ENCODE data around the gene SERGEF. TPM values are rescaled to one million over a fixed set of nuclear protein-coding genes. Genes with fewer than 3 reads are reported as not detected.

Gene SERGEF
- total RNA-seq, 3 donors from 2014 or later = 23.6 to 45.0 (median 23.8) TPM

DNA sequence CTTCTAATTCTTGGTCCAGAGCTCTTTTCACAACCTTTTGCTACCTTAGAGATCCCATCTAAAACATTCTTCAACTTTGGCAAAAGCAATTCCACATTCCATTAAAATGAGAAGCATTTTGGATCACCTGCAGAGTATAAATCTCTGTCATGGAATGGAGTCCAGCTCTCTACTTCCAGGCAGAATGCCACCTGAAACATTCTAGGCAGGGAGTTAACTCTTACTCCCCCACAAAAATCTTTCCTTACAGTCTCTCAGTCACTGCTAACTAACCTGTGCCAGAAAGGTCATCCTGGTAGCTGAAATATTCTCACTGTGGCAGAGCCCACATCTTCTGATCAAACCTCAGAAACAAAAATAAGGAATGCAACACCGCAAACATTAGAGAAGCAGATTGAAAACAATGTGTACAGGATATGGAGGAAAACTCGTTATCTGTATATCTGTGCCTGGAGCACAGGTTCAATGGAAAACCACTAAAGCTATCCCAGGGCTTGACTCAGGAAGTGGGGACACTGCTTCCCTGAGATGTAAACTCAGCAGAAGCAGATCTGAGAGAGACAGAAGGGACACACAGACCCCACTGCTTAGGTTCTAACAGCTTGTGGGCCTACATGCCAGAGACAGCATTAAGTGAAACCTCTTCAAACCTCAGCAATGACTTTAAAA lies 199.3 kb downstream of the SERGEF start:
- intact Hi-C loops (cut with DNase I, micrococcal nuclease) = no loop called here

DNA sequence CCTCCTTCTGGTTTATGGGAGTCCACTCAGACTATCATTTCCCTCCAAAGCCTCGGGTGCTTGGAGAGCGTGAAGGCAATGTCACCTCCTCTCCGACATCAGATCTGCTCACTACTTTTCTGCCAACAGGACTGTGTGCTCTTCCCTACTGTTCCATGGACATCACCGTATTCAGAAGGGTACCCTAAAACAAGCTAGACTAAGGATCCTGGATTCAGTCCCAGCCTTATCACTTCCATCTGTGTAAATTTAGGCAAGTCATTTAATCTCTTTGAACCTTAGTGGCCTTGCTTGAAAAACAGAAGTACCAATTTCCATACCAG lies 200.0 kb downstream of the SERGEF start:
- Histone ChIP-seq H3K36me3 (ENCODE audit: low read depth) (no peaks in the 10 kb centered on the region), H3K4me3 (no peak overlapping the region), H3K9me3 (no peaks in the 10 kb centered on the region), H3K4me1 (ENCODE audit: low read depth) (peaks cover 15% of the 10 kb centered on the region)
- no peak for ATAC-seq
- intact Hi-C loops (cut with DNase I, micrococcal nuclease) = no loop called here
- TF ChIP-seq, protein P1, sequence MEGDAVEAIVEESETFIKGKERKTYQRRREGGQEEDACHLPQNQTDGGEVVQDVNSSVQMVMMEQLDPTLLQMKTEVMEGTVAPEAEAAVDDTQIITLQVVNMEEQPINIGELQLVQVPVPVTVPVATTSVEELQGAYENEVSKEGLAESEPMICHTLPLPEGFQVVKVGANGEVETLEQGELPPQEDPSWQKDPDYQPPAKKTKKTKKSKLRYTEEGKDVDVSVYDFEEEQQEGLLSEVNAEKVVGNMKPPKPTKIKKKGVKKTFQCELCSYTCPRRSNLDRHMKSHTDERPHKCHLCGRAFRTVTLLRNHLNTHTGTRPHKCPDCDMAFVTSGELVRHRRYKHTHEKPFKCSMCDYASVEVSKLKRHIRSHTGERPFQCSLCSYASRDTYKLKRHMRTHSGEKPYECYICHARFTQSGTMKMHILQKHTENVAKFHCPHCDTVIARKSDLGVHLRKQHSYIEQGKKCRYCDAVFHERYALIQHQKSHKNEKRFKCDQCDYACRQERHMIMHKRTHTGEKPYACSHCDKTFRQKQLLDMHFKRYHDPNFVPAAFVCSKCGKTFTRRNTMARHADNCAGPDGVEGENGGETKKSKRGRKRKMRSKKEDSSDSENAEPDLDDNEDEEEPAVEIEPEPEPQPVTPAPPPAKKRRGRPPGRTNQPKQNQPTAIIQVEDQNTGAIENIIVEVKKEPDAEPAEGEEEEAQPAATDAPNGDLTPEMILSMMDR (IDR thresholded peaks at IDR 0.05) = no peak
- DNase-seq = peak in 1 of 3 donors; percentile 6

More for the DNA sequence above, 199.3 kb downstream of the SERGEF start:
- DNase-seq (no peak), ATAC-seq (no peak)
- no peak overlapping the region for H3K4me3 ChIP-seq
- H3K9me3 ChIP-seq = no peaks in the 10 kb centered on the region
- TF ChIP-seq, protein P1 (IDR thresholded peaks at IDR 0.05) = no peak
- H3K4me1 ChIP-seq (ENCODE audit: low read depth) = peaks cover 15% of the 10 kb centered on the region
- no peaks in the 10 kb centered on the region for H3K36me3 ChIP-seq (ENCODE audit: low read depth)

DNA sequence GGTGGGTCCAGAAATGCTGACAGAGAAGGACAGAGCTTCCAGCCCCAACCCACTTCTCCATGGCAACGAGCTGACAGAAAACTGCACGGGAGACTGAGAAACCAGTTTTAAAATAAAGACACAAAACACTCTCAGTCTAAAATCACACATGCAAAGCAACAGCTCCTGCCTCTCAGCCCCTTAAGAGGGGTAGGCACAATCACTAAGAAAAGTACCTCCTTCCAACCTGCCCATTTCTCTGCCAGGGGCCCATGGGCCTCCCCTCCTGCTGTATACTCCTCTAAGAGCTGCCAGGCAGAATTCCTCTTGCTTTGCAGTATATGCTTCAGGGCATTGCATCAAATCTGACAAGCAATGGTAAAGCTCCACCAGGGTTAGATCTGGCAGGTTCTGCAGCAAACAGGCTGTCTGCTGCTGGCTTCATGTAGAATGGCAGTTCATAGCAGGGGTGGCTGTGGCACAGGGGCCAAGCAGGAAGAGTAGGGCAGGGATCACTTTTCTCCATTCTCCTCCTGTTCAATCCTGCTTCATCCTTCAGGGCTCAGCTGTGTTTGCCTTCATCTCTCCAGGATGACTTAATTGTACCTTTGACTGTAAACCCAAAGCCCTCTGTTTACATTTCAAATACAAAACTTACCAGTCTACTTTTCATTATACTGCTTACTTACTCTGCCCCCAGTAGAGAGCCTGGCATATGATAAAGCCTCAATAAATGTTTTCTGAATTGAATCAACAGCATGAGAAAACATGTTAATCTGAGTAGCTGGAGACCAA lies 200.6 kb downstream of the SERGEF start:
- DNase-seq (peak in 2 of 3 donors; percentile 18 to 31), ATAC-seq (peak; percentile 86)
- H3K4me3 ChIP-seq = no peak overlapping the region
- H3K9me3 ChIP-seq = no peaks in the 10 kb centered on the region
- intact Hi-C loops (cut with DNase I, micrococcal nuclease) = no loop called here
- TF ChIP-seq, protein P1 (IDR thresholded peaks at IDR 0.05) = no peak
- no peaks in the 10 kb centered on the region for H3K36me3 ChIP-seq (ENCODE audit: low read depth)
- H3K4me1 ChIP-seq (ENCODE audit: low read depth) = peaks cover 15% of the 10 kb centered on the region

DNA sequence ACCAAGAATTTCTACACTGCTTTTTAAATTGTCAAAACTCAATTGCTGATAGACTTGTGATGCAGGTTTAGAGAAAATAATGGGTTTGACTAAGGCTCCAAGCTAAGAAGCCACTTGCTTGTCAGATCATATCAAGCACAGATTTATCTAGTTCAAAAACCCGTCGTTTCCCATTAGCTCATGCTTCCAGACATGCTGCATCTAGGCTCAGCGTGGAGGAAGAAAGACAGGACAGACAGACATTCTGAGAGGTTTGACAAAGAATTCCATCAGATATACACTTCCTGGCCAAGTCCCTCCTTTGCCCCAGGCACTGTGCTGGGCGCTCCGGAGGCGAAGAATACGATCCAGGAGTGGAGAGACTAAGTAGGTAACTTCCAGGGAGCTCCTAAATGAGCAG lies 201.5 kb downstream of the SERGEF start:
- TF ChIP-seq, protein P1 (IDR thresholded peaks at IDR 0.05) = no peak
- intact Hi-C loops (cut with DNase I, micrococcal nuclease) = no loop called here
- H3K4me1 ChIP-seq (ENCODE audit: low read depth) = peaks cover 15% of the 10 kb centered on the region
- H3K9me3 ChIP-seq = no peaks in the 10 kb centered on the region
- DNase-seq = no peak
- H3K4me3 ChIP-seq = no peak overlapping the region
- H3K36me3 ChIP-seq (ENCODE audit: low read depth) = no peaks in the 10 kb centered on the region
- ATAC-seq = no peak

DNA sequence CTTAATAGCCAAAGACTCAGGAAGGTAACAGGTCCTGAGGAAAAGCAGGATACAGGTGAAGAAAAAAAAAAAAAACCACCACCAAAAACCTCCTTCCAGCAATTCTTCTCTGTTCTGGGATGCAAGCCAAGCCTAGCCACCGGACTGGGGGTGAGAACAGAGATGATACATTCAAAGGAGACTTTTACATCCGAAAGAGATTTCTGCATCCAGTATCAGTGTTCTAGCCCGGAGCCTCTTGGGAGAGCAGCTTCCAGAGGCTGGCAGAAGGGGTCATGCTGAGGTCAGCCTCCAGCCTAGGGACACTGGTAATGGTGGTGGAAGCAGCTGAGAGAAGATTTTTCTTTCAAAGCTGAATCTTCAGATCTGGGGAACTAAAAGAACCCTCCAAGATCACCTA lies 202.1 kb downstream of the SERGEF start:
- intact Hi-C loops (cut with DNase I, micrococcal nuclease) = no loop called here
- ATAC-seq = no peak

More for the DNA sequence above, 202.1 kb downstream of the SERGEF start:
- no peaks in the 10 kb centered on the region for H3K9me3 ChIP-seq
- no peak for DNase-seq
- TF ChIP-seq, protein P1 (IDR thresholded peaks at IDR 0.05) = no peak
- no peak overlapping the region for H3K4me3 ChIP-seq
- H3K36me3 ChIP-seq (ENCODE audit: low read depth) = no peaks in the 10 kb centered on the region
- H3K4me1 ChIP-seq (ENCODE audit: low read depth) = peaks cover 15% of the 10 kb centered on the region
